Measurements from ENCODE around the gene SERINC1.
"Not testable (repeated sequence)": the region's sequence is repeated elsewhere in the genome, so short reads cannot be mapped to it uniquely, and the experiment has no call there.

Gene SERINC1

GRCh38 chr6:122471107-122472021 is at the start of gene SERINC1:
TSS of gene SERINC1 (minus strand) at chr6:122471807. CDS start at chr6:122471737, 70 bp downstream.
- peak; percentile 90 for DNase-seq (ENCODE audit: low spot score)
- POLR2A ChIA-PET (ENCODE audit: low non-redundant PET) = no interaction called here
- no peak for TF ChIP-seq CTCF (conservative IDR thresholded peaks at IDR 0.05; ENCODE audit: low read depth)
- CTCF ChIA-PET = no interaction called here
- H3K27ac ChIP-seq = peak within 1 kb of the TSS; percentile 91

GRCh38 chr6:122511193-122511924 is 39.8 kb upstream of the SERINC1 start:
- TF ChIP-seq CTCF (conservative IDR thresholded peaks at IDR 0.05; ENCODE audit: low read depth) = no peak
- CTCF ChIA-PET = interaction anchor here (0.6 kb wide), 1 partner anchor 1677 kb away, joined by 3 read pairs; no protein-coding TSS in a partner anchor
- no peak for DNase-seq (ENCODE audit: low spot score)
- no peak overlapping the region for H3K27ac ChIP-seq
- POLR2A ChIA-PET (ENCODE audit: low non-redundant PET) = no interaction called here

- DNase-seq (ENCODE audit: low spot score); H3K27ac ChIP-seq; POLR2A ChIA-PET (ENCODE audit: low non-redundant PET); CTCF ChIA-PET: not testable (repeated sequence)
Measured at GRCh38 chr6:122505170-122505569, 33.6 kb upstream of the SERINC1 start.

- DNase-seq (ENCODE audit: low spot score) = no peak
- no peak for TF ChIP-seq CTCF (conservative IDR thresholded peaks at IDR 0.05; ENCODE audit: low read depth)
- CTCF ChIA-PET = no interaction called here
- H3K27ac ChIP-seq = no peak overlapping the region
- POLR2A ChIA-PET (ENCODE audit: low non-redundant PET) = no interaction called here
Measured at GRCh38 chr6:122501475-122501874, 29.9 kb upstream of the SERINC1 start.

GRCh38 chr6:122495612-122496011 is 24.0 kb upstream of the SERINC1 start:
- CTCF ChIA-PET = interaction anchor here (0.5 kb wide), 1 partner anchor 353 kb away, joined by 3 read pairs; no protein-coding TSS in a partner anchor
- POLR2A ChIA-PET (ENCODE audit: low non-redundant PET) = no interaction called here
- no peak for TF ChIP-seq CTCF (conservative IDR thresholded peaks at IDR 0.05; ENCODE audit: low read depth)
- H3K27ac ChIP-seq = no peak overlapping the region
- no peak for DNase-seq (ENCODE audit: low spot score)

GRCh38 chr6:122494665-122495272 is 23.2 kb upstream of the SERINC1 start:
- no peak for TF ChIP-seq CTCF (conservative IDR thresholded peaks at IDR 0.05; ENCODE audit: low read depth)
- CTCF ChIA-PET = interaction anchor here (0.5 kb wide), 1 partner anchor 352 kb away, joined by 3 read pairs; no protein-coding TSS in a partner anchor
- H3K27ac ChIP-seq = no peak overlapping the region
- POLR2A ChIA-PET (ENCODE audit: low non-redundant PET) = no interaction called here
- DNase-seq (ENCODE audit: low spot score) = no peak

Measured in RWPE1 (cell line).